GM23338 (cell line): Measurements from ENCODE around the gene GRID1. TPM values are rescaled to one million over a fixed set of nuclear protein-coding genes. Genes with fewer than 3 reads are reported as not detected.

ENCODE experiments used
- ATAC-seq: fragments of 200-7000 bp; cut with Tn5 transposase; 3 replicates; pipeline ENCODE4 v1.9.1; 2020
- DNase-seq: peaks from one replicate; pipeline ENCODE4 v3.0.0-alpha.2; 2015; ENCODE audit warnings: low spot score
- H2AFZ ChIP-seq: fragments of 200-600 bp; sonication (generic); 2 replicates; pipeline ENCODE4 v1.8.0; 2016; ENCODE audit warnings: antibody characterized with exemption, mild to moderate bottlenecking, moderate library complexity
- H3F3A ChIP-seq: fragments of 200-600 bp; sonication (generic); replicated peaks from 2 replicates; pipeline ENCODE4 v1.8.0; 2017; ENCODE audit warnings: antibody characterized with exemption, mixed run types, low read depth
- H3K27ac ChIP-seq: fragments of 200-600 bp; sonication (generic); 2 replicates; pipeline ENCODE4 v1.6.1; 2016; ENCODE audit warnings: low read depth
- H3K27me3 ChIP-seq: fragments of 200-600 bp; sonication (generic); 2 replicates; pipeline ENCODE4 v1.8.0; 2016; ENCODE audit warnings: mild to moderate bottlenecking, mixed run types, moderate library complexity; ENCODE audit not compliant: insufficient read depth
- H3K36me3 ChIP-seq: fragments of 200-600 bp; sonication (generic); 2 replicates; pipeline ENCODE4 v1.8.0; 2016; ENCODE audit warnings: mild to moderate bottlenecking; ENCODE audit not compliant: insufficient read depth
- H3K4me1 ChIP-seq: fragments of 200-600 bp; sonication (generic); 2 replicates; pipeline ENCODE4 v1.8.0; 2016; ENCODE audit warnings: mild to moderate bottlenecking, moderate library complexity; ENCODE audit not compliant: insufficient read depth
- H3K4me2 ChIP-seq: fragments of 200-600 bp; sonication (generic); 2 replicates; pipeline ENCODE4 v1.7.1; 2017; ENCODE audit warnings: mixed run types
- H3K4me3 ChIP-seq: fragments of 200-600 bp; sonication (generic); 2 replicates; pipeline ENCODE4 v1.6.1; 2016; ENCODE audit warnings: mixed run types
- H3K79me2 ChIP-seq: fragments of 200-600 bp; sonication (generic); replicated peaks from 2 replicates; pipeline ENCODE4 v1.8.0; 2017; ENCODE audit warnings: mild to moderate bottlenecking; ENCODE audit not compliant: insufficient read depth
- H3K9me2 ChIP-seq: fragments of 200-600 bp; sonication (generic); 2 replicates; pipeline ENCODE4 v1.8.0; 2017; ENCODE audit not compliant: insufficient read depth
- H4K20me1 ChIP-seq: fragments of 200-600 bp; sonication (generic); replicated peaks from 2 replicates; pipeline ENCODE4 v1.8.0; 2017; ENCODE audit warnings: mild to moderate bottlenecking; ENCODE audit not compliant: insufficient read depth
- H3K27ac Mint-ChIP-seq: 2 replicates; pipeline ENCODE4 v1.8.0; 2020; ENCODE audit warnings: inconsistent platforms, mild to moderate bottlenecking, moderate library complexity, mixed read lengths
- H3K27me3 Mint-ChIP-seq: 3 replicates; pipeline ENCODE4 v1.8.0; 2022; ENCODE audit warnings: low read depth, mild to moderate bottlenecking, moderate library complexity, mixed read lengths, inconsistent platforms; ENCODE audit not compliant: insufficient read depth, poor library complexity
- H3K36me3 Mint-ChIP-seq: 3 replicates; pipeline ENCODE4 v1.8.0; 2021; ENCODE audit warnings: low read depth, mild to moderate bottlenecking, inconsistent platforms, moderate library complexity, mixed read lengths
- H3K4me1 Mint-ChIP-seq: 3 replicates; pipeline ENCODE4 v1.8.0; 2020; ENCODE audit warnings: mild to moderate bottlenecking, inconsistent platforms, mixed read lengths
- H3K4me3 Mint-ChIP-seq: 3 replicates; pipeline ENCODE4 v1.8.0; 2021; ENCODE audit warnings: moderate library complexity, mild to moderate bottlenecking, inconsistent platforms, mixed read lengths
- H3K9me3 Mint-ChIP-seq: 3 replicates; pipeline ENCODE4 v1.8.0; 2020; ENCODE audit warnings: moderate library complexity, mild to moderate bottlenecking, inconsistent platforms, mixed read lengths
- CREB1 ChIP-seq: fragments of 250-450 bp; sonication (Bioruptor Pico); IDR thresholded peaks from 2 replicates; pipeline ENCODE4 v1.5.0; 2020; ENCODE audit warnings: low read depth, mild to moderate bottlenecking, moderate library complexity
- CTCF ChIP-seq, 2 experiments: fragments of 200-600 bp in 1 of 2; sonication (generic) in 1 of 2; conservative IDR thresholded peaks; 2 replicates each; pipeline versions ENCODE4 v1.5.1 to v1.6.1; 2016 to 2017; ENCODE audit warnings: antibody characterized with exemption in 2 of 2, low read depth in 2 of 2, mild to moderate bottlenecking in 2 of 2, moderate library complexity in 1 of 2
- ETS1 ChIP-seq: IDR thresholded peaks from 2 replicates; pipeline ENCODE4 v1.6.1; 2016; ENCODE audit warnings: antibody characterized with exemption
- EZH2 ChIP-seq: fragments of 200-600 bp; sonication (generic); IDR thresholded peaks from one replicate; pipeline ENCODE4 v1.8.0; 2017; ENCODE audit warnings: antibody characterized with exemption, mild to moderate bottlenecking, low read depth; ENCODE audit not compliant: unreplicated experiment
- EZH2phosphoT487 ChIP-seq: fragments of 200-600 bp; sonication (generic); IDR thresholded peaks from one replicate; pipeline ENCODE4 v1.8.1; 2018; ENCODE audit warnings: antibody characterized with exemption; ENCODE audit not compliant: unreplicated experiment
- JUNB ChIP-seq: IDR thresholded peaks from one replicate; pipeline ENCODE4 v1.6.1; 2016; ENCODE audit warnings: antibody characterized with exemption; ENCODE audit not compliant: unreplicated experiment
- NANOG ChIP-seq: IDR thresholded peaks from 2 replicates; pipeline ENCODE4 v1.6.1; 2016; ENCODE audit warnings: antibody characterized with exemption, borderline replicate concordance
- POLR2AphosphoS5 ChIP-seq: IDR thresholded peaks from 2 replicates; pipeline ENCODE4 v1.6.1; 2016; ENCODE audit warnings: antibody characterized with exemption, low read depth
- STAT1 ChIP-seq: IDR thresholded peaks from one replicate; pipeline ENCODE4 v1.6.1; 2016; ENCODE audit warnings: antibody characterized with exemption; ENCODE audit not compliant: unreplicated experiment
- ZNF114 ChIP-seq: fragments of 250-450 bp; sonication (Bioruptor Pico); IDR thresholded peaks from 2 replicates; pipeline ENCODE4 v1.5.0; 2020; ENCODE audit warnings: mild to moderate bottlenecking, moderate library complexity
- ZNF331 ChIP-seq: fragments of 250-450 bp; sonication (Bioruptor Pico); IDR thresholded peaks from 2 replicates; pipeline ENCODE4 v1.5.0; 2020; ENCODE audit warnings: low read depth, mild to moderate bottlenecking, moderate library complexity
- ZNF462 ChIP-seq: fragments of 250-450 bp; sonication (Bioruptor Pico); IDR thresholded peaks from 2 replicates; pipeline ENCODE4 v1.5.0; 2020; ENCODE audit warnings: mild to moderate bottlenecking, moderate library complexity
- polyA plus RNA-seq: library from polyadenylated mRNA; unstranded; fragments of >200 nt; fragmentation: Nextera tagmentation; extraction: Ambion mirVana; gene quantifications from 2 replicates; pipeline ENCODE4 v1.2.1, GENCODE V29; 2016
- total RNA-seq: library from RNA; depleted of rRNA; stranded (reverse); fragments of >200 nt; shearing (Covaris generic); gene quantifications from 2 replicates; pipeline ENCODE4 v1.2.3, GENCODE V29; 2014

Gene GRID1
- total and polyA plus RNA-seq, 2 experiments from 2014 or later = 0.14 to 0.15 TPM

- TF ChIP-seq ETS1 = no peak
- TF ChIP-seq JUNB = no peak
- no peak for TF ChIP-seq STAT1
- no peak for TF ChIP-seq POLR2AphosphoS5
- no peak for TF ChIP-seq ZNF114
- no peak for TF ChIP-seq CTCF (conservative IDR thresholded peaks at IDR 0.05; ENCODE audit: low read depth in 2 of 2)
- TF ChIP-seq ZNF331 (CRISPR knock-in tag) = no peak
- no peak for TF ChIP-seq CREB1
- TF ChIP-seq EZH2phosphoT487 = no peak
- TF ChIP-seq EZH2 = no peak
These were observed 139.8 kb downstream of the GRID1 start (continued) for GRCh38 chr10:86226781-86227201.

GRCh38 chr10:86226016-86226415 is 140.6 kb downstream of the GRID1 start:
- no peaks in the 10 kb centered on the region for H3K79me2 ChIP-seq
- H3K27ac ChIP-seq = no peak overlapping the region
- H3K4me3 Mint-ChIP-seq = no peak overlapping the region
- TF ChIP-seq CTCF (conservative IDR thresholded peaks at IDR 0.05; ENCODE audit: low read depth in 2 of 2) = no peak
- TF ChIP-seq NANOG = no peak
- no peak for TF ChIP-seq POLR2AphosphoS5
- TF ChIP-seq ETS1 = no peak
- TF ChIP-seq EZH2phosphoT487 = no peak
- no peak for TF ChIP-seq ZNF331 (CRISPR knock-in tag)
- no peak for TF ChIP-seq ZNF462 (CRISPR knock-in tag)
- no peak for TF ChIP-seq CREB1

More at GRCh38 chr10:86226016-86226415, 140.6 kb downstream of the GRID1 start:
- Histone ChIP-seq H3K4me3 (no peak overlapping the region), H4K20me1 (no peaks in the 10 kb centered on the region), H3K9me2 (no peaks in the 10 kb centered on the region), H3K27me3 (no peaks in the 10 kb centered on the region), H2AFZ (no peak overlapping the region), H3K4me1 (no peaks in the 10 kb centered on the region), H3K4me2 (no peak overlapping the region), H3K36me3 (no peaks in the 10 kb centered on the region), H3F3A (no peaks in the 10 kb centered on the region)
- H3K9me3 Mint-ChIP-seq = peaks cover 3% of the 10 kb centered on the region; the same call in 1 of the 3 replicates
- peaks cover 9% of the 10 kb centered on the region for H3K27me3 Mint-ChIP-seq
- H3K4me1 Mint-ChIP-seq = peaks cover 15% of the 10 kb centered on the region
- no peak for ATAC-seq
- H3K27ac Mint-ChIP-seq = no peak overlapping the region
- no peaks in the 10 kb centered on the region; the same call in 2 of the 3 replicates for H3K36me3 Mint-ChIP-seq
- no peak for DNase-seq
